GM21390 (cell line): Measurements from ENCODE around the gene SPRY2.
"Not testable (repeated sequence)": the region's sequence is repeated elsewhere in the genome, so short reads cannot be mapped to it uniquely, and the experiment has no call there.

Experiments
- ATAC-seq: cut with Tn5 transposase; IDR thresholded peaks from one replicate; pipeline ENCODE4 v1.9.1; 2021; ENCODE audit not compliant: unreplicated experiment

Gene SPRY2

GRCh38 chr13:80355496-80356094, 14.7 kb upstream of the SPRY2 start:
- not testable (repeated sequence) for ATAC-seq

DNA sequence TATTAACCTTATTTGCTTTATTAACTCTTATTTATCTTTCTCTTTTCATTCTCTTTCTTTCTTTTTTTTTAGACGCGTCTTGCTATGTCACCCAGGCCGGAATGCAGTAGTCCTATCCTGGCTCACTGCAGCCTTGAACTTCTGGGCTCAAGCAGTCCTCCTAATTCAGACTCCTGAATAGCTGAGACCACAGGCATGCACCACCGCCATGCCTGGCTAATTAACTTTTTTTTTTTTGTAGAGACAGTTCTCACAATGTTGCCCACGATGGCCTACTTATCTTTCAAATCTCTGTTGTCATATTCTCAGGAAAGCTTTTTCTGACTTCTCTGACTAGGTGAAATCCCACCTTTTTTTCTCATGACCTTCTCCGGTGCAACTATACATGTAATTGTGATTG, 7.8 kb upstream of the SPRY2 start:
- no peak for ATAC-seq

DNA sequence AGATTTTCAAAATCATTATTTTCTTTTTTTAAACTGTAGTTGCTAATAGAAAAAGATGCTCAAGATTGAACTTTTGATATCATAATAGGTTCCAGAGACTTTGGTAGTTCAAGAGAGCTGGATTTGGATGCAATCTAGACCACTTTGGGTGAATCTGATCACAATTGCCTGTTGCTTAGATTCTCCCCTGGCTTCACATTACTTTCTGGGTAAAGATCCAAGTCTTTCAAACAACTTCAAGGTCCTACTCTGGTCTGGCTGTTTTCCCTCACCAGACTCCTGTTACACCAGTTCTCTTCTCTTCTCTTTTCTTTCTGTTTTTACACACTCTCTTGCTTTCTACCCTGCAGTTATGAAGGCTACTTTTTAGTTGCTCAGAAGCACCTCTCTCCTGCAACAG, 7.4 kb upstream of the SPRY2 start:
- ATAC-seq, result no peak

DNA sequence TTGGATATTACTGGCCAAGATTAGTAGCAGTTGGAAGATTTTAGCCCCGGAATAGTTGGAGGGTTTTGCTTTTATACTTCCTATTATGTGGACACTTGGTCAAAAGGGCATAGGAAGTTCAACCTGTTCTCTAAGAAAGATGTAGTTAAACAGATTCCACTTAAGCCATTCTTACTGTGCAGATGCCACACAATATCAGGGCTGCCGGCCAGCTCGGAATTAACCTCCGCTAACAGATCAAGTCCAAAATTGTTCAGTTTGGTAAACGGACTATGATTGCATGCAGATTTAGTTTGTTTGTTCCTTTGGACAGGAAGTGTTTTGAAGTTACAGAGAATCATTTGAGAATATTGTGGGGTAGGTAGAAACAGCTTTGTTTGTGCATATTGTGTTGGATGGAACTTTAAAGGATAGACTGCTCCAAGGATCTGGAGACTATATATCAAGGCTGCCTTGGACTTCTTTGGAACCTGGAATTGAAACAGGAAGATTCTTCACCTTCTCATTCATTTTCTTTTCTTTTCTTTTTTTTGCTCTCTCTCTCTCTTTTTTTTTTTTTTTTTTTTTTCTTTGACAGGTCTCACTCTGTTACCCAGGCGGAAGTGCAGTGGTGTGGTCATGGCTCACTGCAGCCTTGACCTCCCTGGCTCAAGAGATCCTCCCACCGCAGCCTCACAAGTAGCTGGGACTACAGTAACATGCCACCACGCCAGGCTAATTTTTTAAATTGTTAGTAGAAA, 5.0 kb upstream of the SPRY2 start:
- ATAC-seq, result no peak

- ATAC-seq, result not testable (repeated sequence)
These were observed 3.1 kb upstream of the SPRY2 start for GRCh38 chr13:80344032-80344431.

DNA sequence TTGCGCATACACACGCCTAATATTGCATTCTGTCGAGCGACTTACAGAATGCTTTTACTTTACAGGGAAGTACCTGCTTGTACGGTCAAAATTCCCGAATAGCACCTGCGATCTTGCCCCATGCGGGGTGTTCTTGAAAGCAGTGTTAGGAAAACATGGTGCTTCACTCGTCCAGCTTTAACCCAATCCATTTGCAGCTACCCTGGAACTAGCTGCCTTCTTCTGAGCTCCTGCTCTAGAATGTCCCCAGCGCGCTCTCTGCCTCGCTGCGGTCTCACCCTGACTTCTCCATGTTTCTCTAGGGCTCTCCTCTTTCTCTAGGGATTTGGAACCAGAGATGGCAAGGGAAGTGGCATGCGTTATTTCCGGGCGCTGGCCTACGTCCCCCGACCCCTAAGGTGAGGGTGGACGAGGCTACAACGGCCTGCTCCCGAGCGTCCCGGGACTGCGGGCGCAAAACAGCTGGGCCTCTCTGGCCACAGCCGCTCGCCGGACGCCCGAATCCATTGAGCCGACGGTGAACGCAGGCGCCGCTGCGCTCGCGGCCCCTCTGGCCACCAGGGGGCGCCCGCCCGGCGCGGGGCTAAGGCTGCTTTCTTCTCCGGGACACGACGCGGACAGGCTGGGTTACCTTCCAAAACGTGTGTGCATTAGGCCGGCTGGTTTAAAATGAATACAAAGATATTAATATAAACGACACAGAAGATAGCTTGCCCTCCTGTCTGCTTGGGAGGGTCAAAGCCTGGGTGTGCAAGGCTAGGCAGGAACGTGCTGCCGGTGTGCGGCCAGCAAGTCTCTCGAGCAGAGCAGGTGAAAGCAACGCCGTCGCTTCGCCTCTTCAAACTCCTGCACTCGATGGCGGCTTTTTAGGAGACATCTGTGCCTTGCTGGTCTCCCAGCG, 1.8 kb upstream of the SPRY2 start:
- peak; percentile 65 for ATAC-seq

DNA sequence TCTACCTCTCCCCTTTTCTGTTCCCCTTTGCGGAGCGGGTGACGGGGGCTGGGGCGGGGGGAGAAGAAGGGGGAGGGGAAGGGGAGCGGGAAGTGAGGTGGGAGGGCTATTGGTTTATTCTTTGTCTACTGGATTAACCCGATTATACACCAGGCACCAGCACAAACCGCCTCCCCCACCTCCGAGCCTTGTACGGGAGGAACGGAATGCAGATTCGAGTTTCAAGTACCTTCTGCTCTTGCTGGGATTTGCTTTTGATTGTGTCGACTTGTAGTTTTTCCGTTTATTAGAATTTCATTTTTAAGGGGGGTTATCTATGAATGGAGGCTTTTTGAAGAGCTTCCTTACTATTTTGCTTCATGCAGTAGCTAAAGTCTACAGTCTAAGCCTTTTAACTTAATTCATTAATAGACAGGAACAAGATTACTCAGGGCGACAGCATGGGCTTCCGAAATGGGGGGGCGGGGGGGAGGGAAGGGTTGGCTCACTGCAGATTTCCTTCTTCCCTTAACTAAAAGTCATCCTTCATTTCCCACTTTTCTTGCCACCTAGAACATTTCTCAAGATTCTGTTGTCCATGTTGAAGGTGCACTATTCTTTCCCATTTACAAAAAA, 937 bp upstream of the SPRY2 start:
- no peak for ATAC-seq

DNA sequence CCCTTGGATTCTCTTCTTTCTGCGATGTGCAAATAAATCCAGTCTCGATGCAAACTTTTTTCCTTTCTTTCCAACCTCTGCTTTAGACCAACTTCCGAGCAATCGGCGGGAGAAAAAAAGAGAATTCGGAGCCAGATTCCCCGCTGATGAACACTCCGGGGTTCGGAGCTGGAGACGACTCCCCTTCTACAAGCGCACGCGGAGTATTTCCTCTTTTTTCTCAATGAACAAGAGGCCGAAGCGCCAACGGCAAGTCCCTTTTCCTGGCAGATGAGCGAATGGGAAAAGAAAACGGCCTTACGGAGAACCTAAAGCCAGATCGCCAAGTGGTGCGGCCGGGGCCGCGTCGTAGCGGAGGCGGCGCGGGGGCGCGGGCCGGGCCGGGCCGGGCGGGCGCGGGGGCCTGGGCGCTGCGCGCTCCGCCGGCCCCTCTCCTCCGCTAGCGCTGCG, 250 bp downstream of the SPRY2 start:
- peak; percentile 25 for ATAC-seq

DNA sequence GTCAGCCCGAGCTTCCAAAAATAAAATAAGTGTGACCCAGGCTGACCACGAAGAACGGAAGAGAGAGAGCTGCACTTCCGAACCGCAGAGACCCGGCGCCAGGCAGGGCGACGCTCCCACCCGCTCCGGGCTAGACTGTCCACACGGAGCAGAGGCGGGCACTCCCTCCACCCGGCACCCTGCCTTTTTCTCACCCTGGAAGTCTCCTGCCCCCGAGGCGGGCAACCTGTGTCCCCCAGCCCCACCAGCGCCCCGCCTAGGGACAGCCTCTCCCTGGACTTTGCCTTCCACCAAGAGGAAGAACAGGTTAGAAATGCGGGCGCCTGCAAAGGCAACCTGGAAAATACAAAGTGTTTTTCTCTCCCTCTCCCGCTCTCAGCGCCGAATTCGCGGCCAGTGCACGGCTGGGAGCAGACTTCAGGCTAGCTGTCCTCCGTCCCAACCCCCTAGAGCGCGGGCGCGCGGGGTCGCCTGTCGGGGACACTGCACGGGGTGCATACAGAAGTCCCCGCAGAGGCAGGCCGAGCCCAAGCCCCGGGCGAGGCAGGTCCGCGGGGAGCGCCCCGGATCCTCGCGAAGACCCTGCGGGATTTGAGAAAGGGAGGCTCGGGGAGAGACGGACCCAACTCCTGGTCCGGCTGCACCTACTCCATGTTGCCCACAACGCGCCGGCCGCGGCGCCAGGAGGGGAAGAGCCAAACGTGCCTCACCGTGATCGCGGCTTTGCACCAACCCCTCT, 845 bp downstream of the SPRY2 start:
- ATAC-seq, result no peak

DNA sequence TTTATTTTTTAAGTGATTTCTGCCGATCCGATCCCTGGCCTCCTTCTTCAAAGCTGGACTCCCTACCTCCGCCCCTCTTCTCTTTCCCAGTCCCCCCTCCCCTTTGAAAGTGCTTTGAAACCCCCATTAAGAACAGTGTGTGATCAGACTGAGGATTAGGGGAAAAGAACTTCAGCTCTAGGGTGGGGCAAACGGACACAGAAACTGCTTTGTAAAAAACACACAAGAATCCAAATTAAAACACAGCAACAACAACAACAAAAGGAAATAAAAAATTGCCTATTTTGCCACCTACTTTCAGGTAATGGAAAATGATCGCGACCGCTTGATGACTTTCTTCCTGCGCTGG, 1.4 kb downstream of the SPRY2 start:
- no peak for ATAC-seq

DNA sequence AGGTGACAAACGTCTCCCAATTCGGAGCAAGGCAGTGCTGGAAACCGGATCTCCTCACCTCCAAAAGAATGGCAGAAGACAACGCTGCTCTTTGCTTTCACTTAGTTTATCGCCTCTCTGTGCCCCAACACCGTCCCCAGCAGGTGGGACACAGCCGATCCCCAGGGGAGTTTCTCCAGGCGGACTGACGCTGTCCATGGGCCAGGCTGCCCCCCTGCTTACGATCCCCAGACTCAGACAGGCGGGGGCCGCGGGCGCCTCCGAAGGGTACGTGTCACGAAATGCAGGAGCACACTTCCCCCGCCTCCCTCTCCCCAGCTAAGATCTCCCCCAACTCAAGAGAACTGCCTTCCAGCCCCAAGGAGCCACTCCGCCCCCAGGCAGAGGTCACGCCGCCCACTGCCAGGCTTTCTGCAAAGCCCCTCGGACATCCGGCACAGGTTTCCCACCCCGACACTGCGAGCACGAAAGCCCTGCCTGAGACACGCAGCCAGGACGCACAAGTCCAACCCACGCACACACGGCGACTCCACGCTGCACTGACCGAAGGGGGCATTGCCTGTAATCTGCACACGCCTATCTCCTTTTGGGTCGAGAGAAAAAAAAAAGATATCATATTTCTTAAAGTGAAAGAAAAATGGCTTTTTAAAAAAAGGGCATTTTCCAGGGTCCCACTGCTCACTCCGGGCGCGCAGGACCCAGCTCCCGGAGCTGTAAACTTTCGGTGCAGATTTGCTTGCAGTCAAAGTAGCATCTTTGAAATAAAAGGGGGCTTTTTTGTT, 2.0 kb downstream of the SPRY2 start:
- ATAC-seq, result no peak

DNA sequence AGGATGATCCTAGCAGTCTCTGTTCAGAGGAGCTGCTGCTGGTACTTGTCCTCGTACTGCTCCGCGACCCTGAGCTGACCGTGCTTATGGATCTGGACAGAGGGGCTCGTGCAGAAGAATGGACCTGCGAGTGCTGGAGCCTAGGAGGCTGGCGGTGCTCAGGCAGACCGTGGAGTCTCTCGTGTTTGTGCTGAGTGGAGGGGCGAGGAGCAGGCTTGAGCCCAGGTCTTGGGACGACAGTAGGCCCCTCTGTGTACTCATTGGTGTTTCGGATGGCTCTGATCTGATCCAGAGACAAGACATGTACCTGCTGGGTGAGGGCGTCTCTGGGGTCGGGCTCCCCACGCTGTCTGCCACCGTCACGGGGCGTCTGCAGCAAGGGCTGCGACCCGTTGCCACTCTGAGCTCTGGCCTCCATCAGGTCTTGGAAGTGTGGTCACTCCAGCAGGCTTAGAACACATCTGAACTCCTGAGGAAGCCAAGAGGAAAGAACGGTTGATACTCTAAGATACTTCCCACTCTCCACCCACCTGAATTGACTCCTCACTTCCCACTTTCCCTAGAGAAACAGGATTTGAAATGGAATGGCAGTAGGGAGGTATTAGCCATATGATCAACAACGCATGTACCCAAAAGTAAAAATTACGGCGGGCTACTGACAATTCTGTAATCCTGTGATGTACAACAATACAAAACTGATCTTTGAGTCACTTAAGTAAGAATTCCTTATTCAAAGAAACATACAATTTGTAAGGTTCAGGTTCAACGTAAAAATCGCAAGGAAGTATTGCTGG, 3.4 kb downstream of the SPRY2 start:
- ATAC-seq, result no peak

DNA sequence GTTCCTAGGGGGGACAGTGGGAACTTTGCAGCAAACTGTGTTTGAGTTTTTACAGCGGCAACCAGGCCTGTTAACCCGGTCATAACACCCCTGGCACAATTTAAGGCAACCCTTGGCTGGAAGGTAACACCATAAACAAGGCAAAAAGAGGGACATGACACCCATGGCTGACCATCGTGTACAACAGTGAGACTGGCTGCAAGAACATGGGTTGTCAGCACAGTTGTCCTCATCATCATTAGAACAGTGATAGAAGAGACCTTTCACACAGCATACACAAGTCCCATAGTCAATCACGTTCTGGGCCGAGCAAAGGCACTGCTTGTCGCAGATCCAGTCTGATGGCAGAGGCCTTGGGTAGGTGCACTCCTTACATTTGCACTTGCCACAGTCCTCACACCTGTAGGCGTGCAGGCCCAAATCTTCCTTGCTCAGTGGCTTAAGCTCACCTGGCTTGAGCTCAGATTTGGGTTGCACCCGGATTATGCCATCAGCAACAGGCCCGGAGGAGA, 4.1 kb downstream of the SPRY2 start:
- ATAC-seq, result no peak

- no peak for ATAC-seq
These were observed 4.6 kb downstream of the SPRY2 start for GRCh38 chr13:80336370-80336769.

DNA sequence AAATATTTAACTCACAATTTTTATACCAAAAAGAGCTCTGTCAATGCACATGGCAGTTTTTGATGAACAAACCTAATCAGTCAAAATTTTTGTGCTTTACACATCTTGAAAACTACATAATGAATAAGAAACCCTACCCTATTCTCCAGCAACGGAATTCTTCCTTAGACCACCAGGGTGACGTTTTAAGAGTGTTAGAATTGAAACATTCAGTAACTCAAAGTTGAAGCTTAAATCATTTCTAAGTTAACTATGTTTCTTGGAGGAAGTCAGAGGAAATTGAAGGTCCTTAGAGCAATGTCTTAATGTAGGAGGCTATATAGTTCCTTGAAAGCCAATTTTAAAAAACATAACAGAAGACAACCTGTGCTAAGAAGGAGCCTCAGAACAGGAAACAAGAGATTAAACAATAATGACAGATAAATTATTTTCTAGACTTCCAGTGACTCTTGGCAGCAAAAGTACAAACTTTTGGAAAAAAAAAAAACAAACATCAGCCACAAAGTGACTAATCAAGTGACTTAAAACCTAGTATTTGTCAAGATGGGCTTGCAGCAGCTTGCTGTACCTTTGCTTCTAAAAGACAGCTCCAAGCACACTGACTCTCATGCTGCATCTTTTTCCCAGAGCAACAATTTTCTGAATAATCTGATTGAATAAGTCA, 6.2 kb downstream of the SPRY2 start:
- no peak for ATAC-seq

GRCh38 chr13:80331984-80332383, 8.9 kb downstream of the SPRY2 start:
- no peak for ATAC-seq

- ATAC-seq, result no peak
These were observed 11.7 kb downstream of the SPRY2 start for GRCh38 chr13:80329250-80329649.

DNA sequence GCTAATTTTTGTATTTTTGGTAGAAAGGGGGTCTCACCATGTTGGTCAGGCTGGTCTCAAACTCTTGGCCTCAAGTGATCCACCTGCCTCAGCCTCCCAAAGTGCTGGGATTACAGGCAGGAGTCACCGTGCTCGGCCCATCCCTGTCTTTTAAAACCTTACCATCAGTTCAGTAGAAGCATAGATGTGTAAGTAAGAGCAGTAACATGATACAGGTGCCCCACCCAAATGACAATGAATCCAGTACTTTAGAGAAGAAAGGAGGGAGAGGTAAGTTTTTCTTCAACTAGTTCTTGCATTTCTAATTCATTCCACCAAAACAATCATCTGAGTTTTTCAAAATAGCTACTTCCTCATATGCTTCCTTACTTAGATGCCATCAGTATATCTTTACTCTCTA, 21.9 kb downstream of the SPRY2 start:
- ATAC-seq, result no peak
